H1 (cell line): Measurements from ENCODE around the gene CRHR2. TPM values are rescaled to one million over a fixed set of nuclear protein-coding genes. Genes with fewer than 3 reads are reported as not detected.

Source experiments
- CBX5 ChIP-seq: fragments of 300-800, 300-1000 bp; sonication (generic); IDR thresholded peaks from 2 replicates; pipeline ENCODE4 v1.7.1; 2016; ENCODE audit warnings: antibody characterized with exemption, low read length, low read depth
- CHD2 ChIP-seq: IDR thresholded peaks from 2 replicates; pipeline ENCODE4 v1.6.1; 2012; ENCODE audit warnings: low read length, improper control_type of control experiment
- RNF2 ChIP-seq: fragments of 200-900, 300-1000 bp; sonication (generic); IDR thresholded peaks from 2 replicates; pipeline ENCODE4 v1.7.1; 2016; ENCODE audit warnings: borderline replicate concordance, low read depth, mild to moderate bottlenecking, antibody characterized with exemption, low read length; ENCODE audit not compliant: poor library complexity, severe bottlenecking; ENCODE audit errors: missing control alignments
- SIX5 ChIP-seq: IDR thresholded peaks from 2 replicates; pipeline ENCODE4 v1.6.1; 2011; ENCODE audit warnings: mild to moderate bottlenecking, low read depth, low read length
- TAF7 ChIP-seq: optimal IDR thresholded peaks from 2 replicates; pipeline ENCODE3; 2011; ENCODE audit warnings: low read depth, mild to moderate bottlenecking, inconsistent platforms, low read length, moderate library complexity, borderline replicate concordance
- polyA plus RNA-seq, 7 experiments: library from polyadenylated mRNA; depleted of rRNA in 3 of 7; stranded (reverse) in 5 of 7; unstranded in 2 of 7; fragments of >200 nt in 5 of 7; fragments of 200-250 nt in 2 of 7; gene quantifications; 1 replicate in 5 of 7; 2 replicates in 1 of 7; 4 replicates in 1 of 7; pipeline versions ENCODE4 v1.2.1 to v1.2.3, GENCODE V29; 2011 to 2013; ENCODE audit warnings: missing spikeins in 2 of 7, mixed read lengths in 2 of 7
- total RNA-seq: library from RNA; stranded (reverse); fragmentation: NEBNext Ultra II Directional; extraction: Animal tissue kit (Norgen Biotek cat#: 25700); gene quantifications from 2 replicates; pipeline ENCODE4 v1.2.1, GENCODE V29; 2021

CRHR2 gene
- total and polyA plus RNA-seq, 2 of the 8 experiments (the other 6 are each of a cell fraction or from before 2014, with no cell fraction given): 0.37 to 1.3 TPM

- TF ChIP-seq SIX5 (no peak), TAF7 (no peak), RNF2 (no peak), CBX5 (no peak), CHD2 (no peak)
These were observed 22.8 kb upstream of the CRHR2 start (continued) for GRCh38 chr7:30705008-30705407.
